ENCODE measurements around the gene TMEM62.
"Not testable (repeated sequence)": the region's sequence is repeated elsewhere in the genome, so short reads cannot be mapped to it uniquely, and the experiment has no call there.

Gene TMEM62

GRCh38 chr15:43151688-43152087 lies 18.3 kb downstream of the TMEM62 start:
- H3K9me3 ChIP-seq (ENCODE audit: control insufficient read depth, insufficient read depth, low read length): no peaks in the 10 kb centered on the region
- no peak overlapping the region for H3K4me2 ChIP-seq (ENCODE audit: low read length)
- no peak overlapping the region for H3K27ac ChIP-seq (ENCODE audit: low read depth, low read length)
- peaks cover 92% of the 10 kb centered on the region for H3K36me3 ChIP-seq (ENCODE audit: control insufficient read depth, low read length)
- H3K9me2 ChIP-seq (replicated peaks; ENCODE audit: control insufficient read depth, low read length): no peaks in the 10 kb centered on the region
- H3K27me3 ChIP-seq (ENCODE audit: control insufficient read depth, low read length): no peaks in the 10 kb centered on the region
- H3K4me3 ChIP-seq (ENCODE audit: low read length): no peak overlapping the region
- TF ChIP-seq EZH2phosphoT487 (IDR thresholded peaks at IDR 0.05; ENCODE audit: borderline replicate concordance, low read length): no peak
- TF ChIP-seq CTCF (IDR thresholded peaks at IDR 0.05; ENCODE audit: low read depth, low read length, poor library complexity, severe bottlenecking): no peak
- H3F3A ChIP-seq (ENCODE audit: control insufficient read depth, insufficient read depth): 0 out of 2 replicates have a peak, but pooled peaks cover 5% of the 10 kb centered on the region
- H4K20me1 ChIP-seq (ENCODE audit: control insufficient read depth, insufficient read depth, low read depth, low read length): no peaks in the 10 kb centered on the region
- no peaks in the 10 kb centered on the region for H3K4me1 ChIP-seq (ENCODE audit: control insufficient read depth, low read length)
- H3K79me2 ChIP-seq (ENCODE audit: control insufficient read depth, low read length): no peaks in the 10 kb centered on the region

GRCh38 chr15:43153269-43153668 lies 19.9 kb downstream of the TMEM62 start:
- H3K27ac ChIP-seq (ENCODE audit: low read depth, low read length): no peak overlapping the region
- H3K9me3 ChIP-seq (ENCODE audit: control insufficient read depth, insufficient read depth, low read length): no peaks in the 10 kb centered on the region
- TF ChIP-seq EZH2phosphoT487 (IDR thresholded peaks at IDR 0.05; ENCODE audit: borderline replicate concordance, low read length): no peak
- no peak for TF ChIP-seq CTCF (IDR thresholded peaks at IDR 0.05; ENCODE audit: low read depth, low read length, poor library complexity, severe bottlenecking)
- H4K20me1 ChIP-seq (ENCODE audit: control insufficient read depth, insufficient read depth, low read depth, low read length): no peaks in the 10 kb centered on the region
- peaks cover 91% of the 10 kb centered on the region for H3K36me3 ChIP-seq (ENCODE audit: control insufficient read depth, low read length)
- H3K9me2 ChIP-seq (replicated peaks; ENCODE audit: control insufficient read depth, low read length): no peaks in the 10 kb centered on the region
- no peak overlapping the region for H3K4me3 ChIP-seq (ENCODE audit: low read length)
- no peaks in the 10 kb centered on the region for H3K27me3 ChIP-seq (ENCODE audit: control insufficient read depth, low read length)
- no peak overlapping the region for H3K4me2 ChIP-seq (ENCODE audit: low read length)
- 0 out of 2 replicates have a peak, but pooled peaks cover 5% of the 10 kb centered on the region for H3F3A ChIP-seq (ENCODE audit: control insufficient read depth, insufficient read depth)
- H3K79me2 ChIP-seq (ENCODE audit: control insufficient read depth, low read length): no peaks in the 10 kb centered on the region
- H3K4me1 ChIP-seq (ENCODE audit: control insufficient read depth, low read length): no peaks in the 10 kb centered on the region

- Histone ChIP-seq H3K9me2 (replicated peaks; ENCODE audit: control insufficient read depth, low read length) (no peaks in the 10 kb centered on the region), H3K4me3 (ENCODE audit: low read length) (no peak overlapping the region), H3K27ac (ENCODE audit: low read depth, low read length) (no peak overlapping the region), H4K20me1 (ENCODE audit: control insufficient read depth, insufficient read depth, low read depth, low read length) (no peaks in the 10 kb centered on the region), H3K79me2 (ENCODE audit: control insufficient read depth, low read length) (no peaks in the 10 kb centered on the region), H3K27me3 (ENCODE audit: control insufficient read depth, low read length) (no peaks in the 10 kb centered on the region), H3K36me3 (ENCODE audit: control insufficient read depth, low read length) (peaks cover 56% of the 10 kb centered on the region), H3K9me3 (ENCODE audit: control insufficient read depth, insufficient read depth, low read length) (no peaks in the 10 kb centered on the region), H3K4me1 (ENCODE audit: control insufficient read depth, low read length) (no peaks in the 10 kb centered on the region), H3F3A (ENCODE audit: control insufficient read depth, insufficient read depth) (no peaks in the 10 kb centered on the region), H3K4me2 (ENCODE audit: low read length) (no peak overlapping the region)
- no peak for TF ChIP-seq CTCF (IDR thresholded peaks at IDR 0.05; ENCODE audit: low read depth, low read length, poor library complexity, severe bottlenecking)
- no peak for TF ChIP-seq EZH2phosphoT487 (IDR thresholded peaks at IDR 0.05; ENCODE audit: borderline replicate concordance, low read length)
Observed at GRCh38 chr15:43165801-43166325, 32.5 kb downstream of the TMEM62 start.

- not testable (repeated sequence) for H3F3A ChIP-seq (ENCODE audit: control insufficient read depth, insufficient read depth); H3K9me3 ChIP-seq (ENCODE audit: control insufficient read depth, insufficient read depth, low read length); H3K4me2 ChIP-seq (ENCODE audit: low read length); H3K27ac ChIP-seq (ENCODE audit: low read depth, low read length); H3K4me3 ChIP-seq (ENCODE audit: low read length); H3K9me2 ChIP-seq (replicated peaks; ENCODE audit: control insufficient read depth, low read length); H3K27me3 ChIP-seq (ENCODE audit: control insufficient read depth, low read length); H3K79me2 ChIP-seq (ENCODE audit: control insufficient read depth, low read length); H3K4me1 ChIP-seq (ENCODE audit: control insufficient read depth, low read length); H4K20me1 ChIP-seq (ENCODE audit: control insufficient read depth, insufficient read depth, low read depth, low read length)
- H3K36me3 ChIP-seq (ENCODE audit: control insufficient read depth, low read length): peaks cover 55% of the 10 kb centered on the region
Observed at GRCh38 chr15:43167261-43167660, 33.9 kb downstream of the TMEM62 start.
